NCI-H748 (cell line): ENCODE results near the gene ATP8A2.

Experiments used
- DNase-seq: peaks from one replicate; lab custom pipeline; 2025; ENCODE audit not compliant: unreplicated experiment; lab: John Stamatoyannopoulos, UW

The ATP8A2 gene

DNA sequence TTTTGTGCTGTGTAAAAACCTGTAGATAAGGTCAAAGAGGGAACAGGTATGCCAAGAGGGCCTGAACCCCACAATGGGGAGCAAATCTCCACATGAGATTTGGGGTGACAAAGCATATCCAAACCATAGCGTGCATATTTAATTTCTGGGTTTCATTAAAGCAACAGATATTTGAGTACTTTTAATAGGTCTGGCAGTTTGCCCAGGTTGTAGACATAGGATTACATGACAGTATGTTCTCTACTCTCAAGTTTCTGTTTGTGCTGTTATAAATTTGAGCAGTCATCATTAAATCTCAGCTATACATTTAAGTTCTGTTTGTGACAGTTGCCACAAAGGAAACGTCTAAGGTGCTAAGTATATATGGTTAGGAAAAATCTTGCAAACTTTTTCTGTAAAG is 236.4 kb downstream of the ATP8A2 start:
- DNase-seq, result peak; percentile 94

DNA sequence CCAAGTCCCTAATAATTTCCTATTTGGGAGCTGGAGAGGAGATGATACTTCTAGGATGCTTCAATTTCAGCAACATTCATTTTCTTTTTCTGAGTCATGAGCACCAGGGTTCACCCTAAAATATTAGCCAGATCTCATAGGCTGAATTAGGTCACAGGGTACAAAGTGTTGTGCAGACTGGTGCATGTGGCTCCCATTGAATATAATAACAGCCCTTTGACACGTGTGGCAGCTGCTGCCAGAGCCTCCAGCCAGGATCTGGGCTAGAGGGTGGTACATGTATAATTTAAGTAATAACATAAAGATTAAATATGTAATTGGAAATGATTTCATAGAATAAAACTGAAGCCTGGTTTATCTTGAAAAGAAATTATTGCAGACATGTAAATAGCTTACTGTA is 244.9 kb downstream of the ATP8A2 start:
- no peak for DNase-seq

DNA sequence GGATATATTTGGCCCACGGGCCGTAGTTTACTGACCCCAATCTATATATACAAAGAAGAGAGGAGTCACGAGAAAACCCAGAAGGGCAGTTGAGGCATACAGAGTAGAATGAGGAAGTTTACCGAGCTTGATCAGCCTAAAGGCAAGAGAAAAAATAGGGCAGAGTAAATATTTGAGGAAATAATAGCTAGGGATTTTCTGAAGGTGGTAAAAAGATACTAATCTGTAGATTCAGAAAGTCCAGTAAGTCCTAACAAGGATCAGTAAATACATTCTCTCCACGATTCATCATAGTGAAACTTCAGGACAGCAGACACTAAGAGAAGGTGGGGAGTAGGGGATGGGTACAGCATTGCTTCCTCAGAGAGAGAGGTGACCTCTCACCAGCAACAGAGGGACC is 248.1 kb downstream of the ATP8A2 start:
- DNase-seq, result no peak

DNA sequence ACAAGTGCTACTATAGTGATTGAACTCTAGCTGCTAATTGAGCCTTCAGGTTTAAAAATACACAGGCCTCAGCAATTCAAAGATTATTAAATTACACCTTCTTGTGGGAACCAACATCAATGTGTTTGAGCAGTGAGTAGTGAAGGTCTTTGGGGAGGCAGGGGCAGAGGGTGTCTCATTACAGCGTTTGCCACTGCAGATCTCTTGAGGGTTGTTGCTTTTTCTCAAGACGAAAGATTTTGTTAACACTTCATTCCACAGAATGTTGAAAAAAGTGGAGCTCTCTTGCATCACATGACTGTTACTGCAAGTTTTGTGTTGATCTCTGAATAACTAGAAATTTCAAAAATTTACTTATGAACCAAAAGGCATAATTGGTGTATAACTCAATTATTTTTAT is 253.6 kb downstream of the ATP8A2 start:
- DNase-seq, result peak; percentile 33

DNA sequence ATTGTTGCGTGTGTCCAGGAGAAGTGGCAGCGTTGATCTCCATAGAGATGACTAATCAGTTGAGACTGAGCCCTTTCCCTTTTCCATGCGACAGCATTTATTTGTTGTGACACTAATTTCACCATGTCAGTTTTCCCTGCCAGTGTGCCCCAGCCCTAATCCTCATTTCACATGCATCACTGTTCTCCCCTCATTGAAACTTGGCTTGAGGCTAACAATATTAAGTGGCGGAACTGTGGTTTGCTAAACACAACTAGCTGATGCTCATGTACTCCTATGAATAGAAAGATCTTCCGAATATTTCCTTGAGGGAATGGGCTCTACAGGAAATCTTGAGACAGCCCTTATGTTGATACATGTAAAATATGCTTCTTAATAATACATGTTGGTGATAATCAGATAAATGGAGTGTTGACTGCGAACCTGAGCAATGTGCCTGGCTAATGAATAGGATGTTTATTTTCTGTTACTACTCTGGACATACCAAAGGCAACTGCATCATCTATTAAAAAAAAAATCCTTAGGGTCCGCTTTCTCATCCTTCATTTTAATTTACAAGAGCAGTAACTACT is 258.6 kb downstream of the ATP8A2 start:
- no peak for DNase-seq

DNA sequence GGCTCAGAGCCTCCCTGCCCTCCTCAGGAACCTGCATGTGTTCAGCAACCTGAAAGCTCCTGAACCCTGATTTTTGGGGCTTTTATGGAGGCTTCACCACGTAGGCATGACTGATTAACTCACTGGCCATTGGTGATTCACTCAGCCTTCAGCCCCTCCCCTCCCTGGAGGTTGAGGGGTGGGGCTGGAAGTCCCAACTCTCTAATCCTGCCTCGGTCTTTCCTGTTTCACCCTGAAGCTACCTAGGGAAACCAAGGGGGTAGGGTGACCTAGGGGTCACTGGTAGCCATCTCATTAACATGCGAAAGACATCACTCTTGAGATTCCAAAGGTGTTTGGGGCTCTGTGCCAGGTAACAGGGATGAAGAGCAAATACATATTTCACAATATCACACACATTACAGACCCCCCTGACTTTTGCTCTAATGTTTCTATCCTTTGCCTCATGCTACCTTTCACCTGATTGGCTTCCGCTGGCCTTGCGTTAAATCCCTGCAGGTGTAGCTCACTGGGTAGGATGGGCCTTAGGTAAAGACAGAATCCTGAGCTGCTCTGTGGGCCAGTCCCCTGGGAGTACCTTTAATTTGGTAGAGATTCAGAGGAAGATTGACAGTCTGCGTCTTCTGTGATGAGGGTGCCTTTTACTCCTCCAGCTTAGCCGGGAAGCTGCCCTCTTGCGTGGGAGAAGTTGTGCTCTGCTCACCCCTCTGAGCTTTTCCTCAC is 260.6 kb downstream of the ATP8A2 start:
- no peak for DNase-seq

DNA sequence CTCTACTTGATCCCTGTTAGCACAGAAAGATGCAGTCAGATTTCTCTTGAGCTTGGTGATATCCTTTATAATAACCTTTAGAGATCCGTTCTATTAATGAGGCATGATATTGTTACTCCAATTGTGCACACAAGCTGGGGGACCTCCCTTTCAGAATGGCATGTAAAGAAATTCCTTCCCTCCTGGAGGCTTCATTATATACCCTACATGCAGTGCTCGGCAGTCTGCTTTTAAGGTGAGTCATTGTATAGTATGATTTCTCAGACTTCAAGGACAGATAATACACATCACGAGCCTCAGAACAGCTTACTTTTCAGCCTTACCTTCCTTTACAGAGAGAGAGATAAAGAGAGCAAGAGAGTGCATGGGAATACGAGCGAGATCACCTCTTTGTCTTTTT is 261.3 kb downstream of the ATP8A2 start:
- DNase-seq, result no peak

DNA sequence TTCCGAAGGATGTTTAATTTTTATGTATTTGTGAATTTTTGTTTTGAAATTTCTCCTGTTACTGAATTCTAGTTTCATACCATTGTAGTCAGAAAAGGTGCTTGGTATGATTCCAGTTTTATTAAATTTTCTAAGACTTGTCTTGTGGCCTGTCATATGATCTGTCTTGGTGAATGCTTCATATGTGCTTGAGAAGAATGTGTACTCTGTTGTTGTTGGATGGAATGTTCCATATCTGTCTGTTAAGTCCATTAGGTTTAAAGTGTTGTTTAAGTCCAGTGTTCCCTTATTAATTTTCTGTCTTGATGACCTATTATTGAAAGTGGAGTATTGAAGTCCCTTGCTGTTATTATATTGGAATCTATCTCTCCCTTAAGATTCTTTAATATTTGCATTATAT is 273.9 kb downstream of the ATP8A2 start:
- DNase-seq, result no peak

DNA sequence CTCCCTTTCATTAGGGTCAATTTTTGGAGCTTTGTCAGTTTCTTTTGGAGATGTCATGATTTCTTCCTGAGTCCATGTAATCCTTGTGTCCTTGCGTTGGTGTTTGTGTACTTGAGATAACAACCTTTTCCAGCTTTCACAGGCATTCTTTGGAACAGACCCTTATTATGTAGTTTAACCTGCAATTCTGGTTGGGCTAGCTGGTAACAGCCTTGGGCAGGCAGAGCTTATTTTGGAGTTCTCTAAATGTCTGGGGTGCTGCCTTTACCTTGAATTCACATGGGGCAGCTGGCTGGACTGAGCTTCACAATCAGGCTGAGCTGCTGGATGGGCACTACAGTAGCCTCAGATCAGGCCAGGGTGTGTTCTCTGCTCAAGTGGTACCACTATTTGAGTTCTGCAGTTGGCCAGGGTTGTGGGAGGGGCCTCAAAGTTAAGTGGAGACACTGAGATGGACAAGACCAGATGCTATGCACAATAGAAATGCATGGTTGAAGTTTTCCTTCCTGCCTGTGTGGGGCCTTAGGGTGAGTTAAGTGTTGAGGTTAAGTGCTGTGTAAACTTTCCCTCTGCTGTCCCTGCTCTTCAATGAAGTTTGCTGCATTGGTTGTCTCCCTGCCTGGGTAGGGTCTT is 277.3 kb downstream of the ATP8A2 start:
- peak; percentile 54 for DNase-seq

DNA sequence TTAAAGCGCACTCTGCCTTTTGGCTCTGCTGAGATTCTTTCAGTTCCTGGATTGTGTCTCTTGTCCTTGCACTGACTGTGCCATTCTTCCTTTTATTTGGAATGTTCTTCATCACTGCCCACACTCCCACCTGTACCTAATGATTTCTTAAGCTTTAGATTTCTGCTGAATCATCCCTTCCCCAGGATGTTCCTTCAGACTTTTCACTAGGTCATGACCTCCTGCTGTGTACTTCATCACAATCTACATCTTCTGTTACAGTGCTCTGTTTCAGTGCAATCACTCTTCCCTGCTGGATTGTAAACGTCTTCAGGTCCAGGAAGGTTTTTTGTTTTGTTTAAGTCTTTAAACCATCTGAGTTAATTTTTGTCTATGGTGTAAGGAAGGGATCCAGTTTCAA is 281.0 kb downstream of the ATP8A2 start:
- no peak for DNase-seq

DNA sequence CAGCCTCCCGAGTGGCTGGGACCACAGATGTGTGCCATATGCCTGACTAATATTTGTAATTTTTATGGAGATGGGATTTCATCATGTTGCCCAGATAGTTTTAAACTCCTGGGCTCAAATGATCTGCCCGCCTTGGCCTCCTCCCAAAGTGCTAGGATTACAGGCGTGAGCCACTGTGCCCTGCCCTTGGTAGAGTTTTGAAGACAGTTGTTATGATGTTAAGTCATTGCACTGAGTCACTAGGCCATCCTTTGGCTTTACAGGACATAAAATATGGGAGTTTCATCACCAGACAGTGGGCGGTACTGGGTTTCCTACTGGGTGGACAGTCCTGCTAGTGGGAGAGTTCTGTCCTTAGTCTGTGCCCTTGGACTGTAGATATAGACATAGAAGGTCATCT is 282.5 kb downstream of the ATP8A2 start:
- DNase-seq, result no peak

DNA sequence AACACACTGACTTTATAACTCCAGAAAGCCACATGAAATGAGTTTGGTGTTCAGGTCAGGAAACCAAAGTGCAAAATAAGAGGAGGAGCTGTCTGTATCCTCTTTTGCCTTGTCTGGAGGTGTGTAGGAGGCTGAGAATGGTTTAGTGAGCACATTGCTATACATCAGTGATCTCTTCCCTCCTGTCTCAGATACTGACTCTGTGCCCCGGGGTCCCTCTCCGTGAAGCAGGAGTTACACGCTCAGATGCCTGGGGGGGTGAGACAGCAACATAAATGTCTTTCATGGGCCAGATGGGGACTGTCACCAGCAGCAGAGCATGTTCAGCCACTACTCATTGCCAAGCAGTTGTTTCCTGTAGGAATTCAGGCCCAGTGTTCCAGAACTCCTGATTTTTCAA is 285.4 kb downstream of the ATP8A2 start:
- DNase-seq, result no peak

DNA sequence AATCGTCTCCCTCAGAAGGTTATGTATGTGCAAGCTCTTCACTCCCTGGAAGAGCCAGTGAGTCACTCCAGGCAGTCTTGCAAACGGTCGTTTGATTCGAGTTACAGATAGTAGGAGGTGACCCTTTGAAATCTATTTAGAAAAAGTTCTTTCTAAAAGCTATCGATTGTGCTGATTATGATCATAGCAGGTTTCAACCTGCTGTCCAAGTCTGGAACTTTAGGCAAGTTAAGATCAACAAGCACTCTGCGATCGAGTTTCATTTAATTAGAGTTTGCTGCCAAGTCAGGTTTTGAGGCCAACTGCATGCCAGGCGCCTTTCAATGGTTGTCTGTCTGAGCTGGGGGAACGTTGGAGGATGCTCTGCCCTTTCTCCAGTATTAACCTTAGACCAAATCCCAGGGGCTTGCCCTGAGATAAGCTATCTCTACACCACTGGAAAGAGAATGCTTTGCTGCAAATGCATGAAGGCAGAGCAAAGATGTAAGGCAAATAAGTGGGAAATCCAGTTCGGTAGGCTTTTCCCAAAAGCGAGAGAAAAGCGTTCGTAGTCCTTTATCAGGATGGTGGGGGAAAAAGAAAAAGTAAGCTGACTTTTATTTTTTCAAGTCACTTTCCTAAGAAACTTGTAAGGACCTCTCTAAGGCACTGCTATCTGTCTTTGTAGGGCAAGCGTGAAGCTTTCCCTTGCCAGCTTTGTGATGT is 287.5 kb downstream of the ATP8A2 start:
- DNase-seq, result peak; percentile 87

DNA sequence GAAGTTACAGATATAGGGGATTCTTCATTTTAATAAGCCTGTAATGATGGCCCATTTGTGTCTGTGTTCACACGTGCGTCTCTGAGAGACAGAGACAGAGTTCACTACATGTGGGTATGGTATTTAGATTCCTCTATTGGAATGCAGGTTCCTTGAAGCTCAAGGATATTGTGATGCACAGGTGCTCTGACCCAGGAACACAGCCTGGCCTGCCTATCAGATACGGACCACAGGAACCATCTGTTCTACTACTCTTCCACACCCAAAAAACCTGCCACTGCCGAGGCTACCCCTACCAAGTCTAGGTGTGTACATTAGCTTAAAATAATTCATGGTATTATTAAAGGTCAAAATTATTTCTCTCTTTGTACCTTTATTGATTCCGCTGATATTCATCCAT is 289.2 kb downstream of the ATP8A2 start:
- no peak for DNase-seq

DNA sequence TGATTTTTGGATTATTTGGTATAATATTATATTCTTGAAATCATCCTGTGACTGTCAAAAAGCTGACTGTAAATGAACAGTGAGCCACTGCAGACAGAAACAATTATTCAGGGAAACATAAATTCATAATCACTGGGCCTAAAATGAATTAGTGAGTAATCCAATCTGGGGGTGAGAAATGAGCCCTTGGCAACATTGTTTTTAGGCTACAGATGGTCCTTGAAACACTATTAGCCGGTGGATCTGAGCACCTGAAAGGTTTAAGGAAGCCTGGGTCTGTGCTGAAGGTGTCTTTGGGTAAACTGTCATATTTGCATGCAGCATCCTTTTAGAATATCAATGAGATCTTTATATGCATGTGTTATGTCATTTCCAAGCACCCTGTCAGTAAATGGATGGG is 290.7 kb downstream of the ATP8A2 start:
- DNase-seq, result no peak

DNA sequence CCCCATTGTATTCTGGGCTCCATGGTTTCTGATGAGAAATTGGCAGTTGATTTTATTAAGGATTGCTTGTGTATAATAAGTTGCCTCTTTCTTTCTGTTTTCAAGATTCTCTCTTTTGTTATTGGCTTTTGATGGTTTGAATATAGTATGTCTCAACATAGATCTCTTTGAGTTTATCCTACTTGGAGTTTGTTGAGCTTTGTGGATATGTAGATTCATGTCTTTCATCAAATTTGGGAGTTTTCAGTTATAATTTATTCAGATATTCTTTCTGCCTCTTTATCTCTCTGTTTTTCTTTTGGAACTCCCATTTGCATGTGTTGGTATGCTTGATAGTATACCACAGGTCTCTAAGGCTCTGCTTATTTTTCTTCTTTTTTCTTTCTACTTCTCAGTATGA is 296.6 kb downstream of the ATP8A2 start:
- no peak for DNase-seq

DNA sequence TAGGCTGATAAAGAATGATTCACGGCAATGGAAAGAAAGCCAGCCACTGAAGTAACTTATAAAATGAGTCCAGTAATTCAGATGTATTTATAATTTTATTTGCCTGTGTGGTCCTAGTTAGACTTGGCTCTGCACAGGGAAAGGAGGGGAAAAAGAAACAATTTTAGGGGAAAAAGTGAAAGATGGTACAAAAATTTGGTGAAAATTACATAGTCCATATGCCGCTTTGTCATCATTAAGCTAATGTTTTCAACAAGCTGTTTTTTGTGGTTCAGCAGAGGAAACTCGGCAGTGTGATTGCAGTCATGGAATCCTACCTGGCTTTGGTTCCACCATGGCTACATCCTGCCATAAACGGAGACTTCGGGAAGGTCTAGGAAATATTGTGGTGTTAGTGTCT is 301.9 kb downstream of the ATP8A2 start:
- DNase-seq, result no peak

DNA sequence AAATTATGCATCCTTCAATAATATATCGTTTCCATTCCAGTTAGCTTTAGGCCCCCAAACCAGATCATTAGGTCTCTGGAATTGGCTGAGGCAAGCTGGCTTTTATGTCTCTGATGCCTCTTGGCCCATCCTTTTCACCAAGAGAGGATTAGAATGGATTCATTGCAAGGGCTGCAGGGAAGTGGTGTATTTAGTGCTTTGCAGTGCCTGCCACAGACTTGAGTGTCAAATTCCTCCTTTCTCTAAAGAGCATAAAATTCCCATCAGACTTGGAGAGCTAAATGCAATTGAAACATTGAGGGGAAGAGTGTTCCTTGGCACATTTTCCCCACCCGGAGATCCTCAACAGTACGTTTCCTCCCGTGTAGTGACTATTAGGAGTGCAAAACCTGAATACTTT is 302.6 kb downstream of the ATP8A2 start:
- no peak for DNase-seq

DNA sequence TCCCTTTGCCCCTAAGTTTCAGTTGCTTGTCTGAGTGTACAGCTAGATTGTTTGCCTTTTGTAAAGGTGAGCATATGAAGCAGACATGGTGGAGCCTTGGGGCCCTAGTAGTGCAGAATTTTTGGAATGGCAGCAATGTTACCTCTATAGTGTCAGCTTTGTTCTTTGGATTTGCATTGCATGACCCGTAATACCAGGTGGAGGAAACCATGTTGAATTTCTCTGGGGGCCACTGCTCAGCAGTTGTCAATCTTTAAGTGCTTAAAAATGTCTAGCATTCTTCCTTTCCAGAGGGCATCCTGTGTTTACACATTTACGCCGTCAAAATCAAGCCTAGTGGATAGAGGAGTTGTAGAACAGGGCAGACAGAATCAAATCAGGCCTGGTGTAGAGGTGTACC is 303.3 kb downstream of the ATP8A2 start:
- DNase-seq, result no peak

DNA sequence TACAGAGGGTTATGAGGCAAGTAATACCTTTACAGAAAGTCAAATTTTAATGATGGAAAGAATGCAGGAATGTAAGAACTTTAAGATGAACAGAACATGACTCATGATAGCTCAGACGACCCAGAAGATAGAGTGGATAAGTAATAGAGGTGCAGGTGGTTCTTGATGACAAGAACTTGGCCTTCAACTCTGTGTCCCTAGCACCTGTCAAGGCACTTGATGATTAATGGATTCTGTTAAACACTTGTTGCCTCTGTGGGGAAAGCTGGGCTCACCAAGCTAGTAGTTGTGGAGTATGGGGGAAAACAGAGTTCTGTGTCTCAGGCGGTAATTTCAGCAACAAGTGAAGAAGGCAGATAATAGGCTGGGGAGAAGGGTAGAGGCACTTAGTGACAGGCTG is 306.2 kb downstream of the ATP8A2 start:
- no peak for DNase-seq

DNA sequence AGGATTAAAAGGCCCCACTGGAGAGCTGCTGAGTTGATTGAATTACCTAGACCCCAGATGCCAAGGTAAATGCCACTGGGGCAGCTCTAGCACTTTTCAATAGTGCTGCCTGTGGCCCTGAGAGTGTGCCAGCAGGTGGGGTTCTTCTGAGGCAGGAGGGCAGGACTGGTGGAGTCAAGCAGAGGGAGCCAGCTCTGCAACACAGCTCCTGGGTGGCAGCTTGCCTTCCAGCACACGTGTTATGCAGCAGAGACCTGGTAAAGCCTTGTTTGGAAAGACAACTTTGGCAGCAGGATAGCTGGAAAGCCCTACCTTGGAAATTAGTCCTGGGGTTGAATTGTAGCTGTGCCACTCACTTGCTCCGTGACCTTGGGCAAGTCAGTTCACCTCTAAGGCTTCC is 306.6 kb downstream of the ATP8A2 start:
- DNase-seq, result peak; percentile 24

DNA sequence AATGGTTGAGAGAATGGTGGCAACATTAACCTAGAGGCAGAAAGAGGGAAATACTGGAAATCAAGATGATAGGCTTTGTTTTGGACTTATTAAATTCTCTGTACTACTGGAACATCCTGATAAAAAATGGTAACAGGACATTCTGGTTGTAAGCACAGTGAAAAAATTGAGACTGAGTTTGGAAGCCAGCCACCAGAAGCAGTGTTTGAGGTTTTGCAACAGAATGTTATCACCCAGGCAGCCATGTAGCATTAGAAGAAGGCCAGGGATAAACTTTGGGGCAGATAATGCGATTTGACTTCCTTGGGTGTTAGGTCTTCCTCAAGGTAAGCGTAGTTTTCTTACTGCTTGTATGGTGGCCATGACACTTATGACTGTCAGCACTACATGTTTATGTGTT is 307.4 kb downstream of the ATP8A2 start:
- no peak for DNase-seq
